ENCODE results near the gene LRRC75A.

DNA sequence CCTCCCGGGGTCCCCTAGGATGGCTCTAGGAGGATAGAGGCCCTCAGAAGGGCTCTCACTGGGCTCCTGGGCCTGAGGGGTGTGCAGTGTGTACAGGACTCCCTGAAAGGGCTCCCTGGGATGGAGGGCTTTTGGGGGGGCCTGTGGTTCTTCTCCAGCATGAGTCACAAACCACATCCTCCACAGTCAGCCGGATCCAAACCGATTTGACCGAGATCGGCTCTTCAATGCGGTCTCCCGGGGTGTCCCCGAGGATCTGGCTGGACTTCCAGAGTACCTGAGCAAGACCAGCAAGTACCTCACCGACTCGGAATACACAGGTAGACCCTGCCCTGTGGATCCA, 72.1 kb downstream of the LRRC75A start:
- TF ChIP-seq, protein P1, sequence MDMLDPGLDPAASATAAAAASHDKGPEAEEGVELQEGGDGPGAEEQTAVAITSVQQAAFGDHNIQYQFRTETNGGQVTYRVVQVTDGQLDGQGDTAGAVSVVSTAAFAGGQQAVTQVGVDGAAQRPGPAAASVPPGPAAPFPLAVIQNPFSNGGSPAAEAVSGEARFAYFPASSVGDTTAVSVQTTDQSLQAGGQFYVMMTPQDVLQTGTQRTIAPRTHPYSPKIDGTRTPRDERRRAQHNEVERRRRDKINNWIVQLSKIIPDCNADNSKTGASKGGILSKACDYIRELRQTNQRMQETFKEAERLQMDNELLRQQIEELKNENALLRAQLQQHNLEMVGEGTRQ (IDR thresholded peaks at IDR 0.05; ENCODE audit: low read length) = no peak
- TF ChIP-seq RAD21 (IDR thresholded peaks at IDR 0.05 in 1 of 2, conservative IDR thresholded peaks at IDR 0.05 in 1 of 2; ENCODE audit: low read depth in 2 of 2, low read length in 2 of 2) (no peak), SP2 (IDR thresholded peaks at IDR 0.05; ENCODE audit: low read length) (no peak), JUND (IDR thresholded peaks at IDR 0.05; ENCODE audit: low read length) (no peak), TAF1 (IDR thresholded peaks at IDR 0.05; ENCODE audit: low read depth, low read length) (no peak), CREB1 (IDR thresholded peaks at IDR 0.05) (no peak), CHD1 (IDR thresholded peaks at IDR 0.05; ENCODE audit: low read depth, low read length) (no peak), SRF (IDR thresholded peaks at IDR 0.05; ENCODE audit: low read depth, low read length) (no peak), NRF1 (IDR thresholded peaks at IDR 0.05; ENCODE audit: low read depth, low read length) (no peak), EZH2 (IDR thresholded peaks at IDR 0.05; ENCODE audit: low read depth, low read length, severe bottlenecking) (no peak), BRCA1 (IDR thresholded peaks at IDR 0.05; ENCODE audit: low read depth, low read length) (no peak), POLR2A (IDR thresholded peaks at IDR 0.05; ENCODE audit: control extremely low read depth in 1 of 2, low read depth in 2 of 2, low read length in 2 of 2) (no peak), HDAC2 (IDR thresholded peaks at IDR 0.05; ENCODE audit: borderline replicate concordance in 1 of 2, low read depth in 2 of 2, low read length in 2 of 2) (no peak)
- TF ChIP-seq, protein P2, sequence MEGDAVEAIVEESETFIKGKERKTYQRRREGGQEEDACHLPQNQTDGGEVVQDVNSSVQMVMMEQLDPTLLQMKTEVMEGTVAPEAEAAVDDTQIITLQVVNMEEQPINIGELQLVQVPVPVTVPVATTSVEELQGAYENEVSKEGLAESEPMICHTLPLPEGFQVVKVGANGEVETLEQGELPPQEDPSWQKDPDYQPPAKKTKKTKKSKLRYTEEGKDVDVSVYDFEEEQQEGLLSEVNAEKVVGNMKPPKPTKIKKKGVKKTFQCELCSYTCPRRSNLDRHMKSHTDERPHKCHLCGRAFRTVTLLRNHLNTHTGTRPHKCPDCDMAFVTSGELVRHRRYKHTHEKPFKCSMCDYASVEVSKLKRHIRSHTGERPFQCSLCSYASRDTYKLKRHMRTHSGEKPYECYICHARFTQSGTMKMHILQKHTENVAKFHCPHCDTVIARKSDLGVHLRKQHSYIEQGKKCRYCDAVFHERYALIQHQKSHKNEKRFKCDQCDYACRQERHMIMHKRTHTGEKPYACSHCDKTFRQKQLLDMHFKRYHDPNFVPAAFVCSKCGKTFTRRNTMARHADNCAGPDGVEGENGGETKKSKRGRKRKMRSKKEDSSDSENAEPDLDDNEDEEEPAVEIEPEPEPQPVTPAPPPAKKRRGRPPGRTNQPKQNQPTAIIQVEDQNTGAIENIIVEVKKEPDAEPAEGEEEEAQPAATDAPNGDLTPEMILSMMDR (IDR thresholded peaks at IDR 0.05; ENCODE audit: control extremely low read depth in 1 of 3, insufficient read depth in 1 of 3, low read depth in 1 of 3, low read length in 3 of 3) = no peak

Data from H1 (cell line).